Lower lobe of right lung (tissue), 2 donors: ENCODE measurements around the gene NKPD1. TPM values are rescaled to one million over a fixed set of nuclear protein-coding genes. Genes with fewer than 3 reads are reported as not detected.

Experiments
- ATAC-seq, 2 donors: fragments of 200-7000 bp; cut with Tn5 transposase; one replicate each; pipeline ENCODE4 v1.9.1; 2020 to 2022; ENCODE audit warnings: mild to moderate bottlenecking in 2 of 2, moderate library complexity in 2 of 2
- DNase-seq: peaks from one replicate; pipeline ENCODE4 v3.0.0-alpha.2; 2020
- H3K27ac ChIP-seq: fragments of 200-600 bp; one replicate; pipeline ENCODE4 v1.8.0; 2022
- H3K27me3 ChIP-seq: fragments of 200-600 bp; one replicate; pipeline ENCODE4 v1.8.0; 2022; ENCODE audit warnings: low read depth
- H3K36me3 ChIP-seq: fragments of 200-600 bp; one replicate; pipeline ENCODE4 v1.8.0; 2022; ENCODE audit warnings: mild to moderate bottlenecking
- H3K4me1 ChIP-seq: fragments of 200-600 bp; one replicate; pipeline ENCODE4 v1.8.0; 2022
- H3K4me3 ChIP-seq: fragments of 200-600 bp; one replicate; pipeline ENCODE4 v1.8.0; 2022; ENCODE audit warnings: mild to moderate bottlenecking
- H3K9me3 ChIP-seq: fragments of 200-600 bp; one replicate; pipeline ENCODE4 v1.8.0; 2022
- CTCF ChIP-seq: fragments of 200-600 bp; IDR thresholded peaks from one replicate; pipeline ENCODE4 v1.8.0; 2022; ENCODE audit warnings: antibody characterized with exemption, mild to moderate bottlenecking
- intact Hi-C: fragments of 100-400 bp; cut with DNase I; formaldehyde crosslinking; loops from one replicate; pipeline ENCODE4 v1.11.0; 2022
- long read RNA-seq: library from polyadenylated mRNA; unstranded; transcript quantifications from one replicate; pipeline ENCODE4 v2.0.0, GENCODE V29; 2021
- total RNA-seq: library from RNA; stranded (reverse); fragmentation: NEBNext Ultra II Directional; extraction: Animal tissue kit (Norgen Biotek cat#: 25700); gene quantifications from one replicate; pipeline ENCODE4 v1.2.1, GENCODE V29; 2021
- donor health status: DM: no; HTN: yes; CAD: no; lungs with severe emphysema.

The NKPD1 gene
- not detected for total RNA-seq
- long read RNA-seq, partial matches to known transcripts = 0 of 2 reads
- long read RNA-seq, other reads (novel, unspliced or antisense) = 0 of 2 reads

GRCh38 chr19:45160870-45161737 is at the start of gene NKPD1:
Gene NKPD1 (minus strand): TSS chr19:45160982. CDS start chr19:45160150, 832 bp downstream.
- ATAC-seq = peak; percentile 54 to 62
- H3K9me3 ChIP-seq = no peaks in the 10 kb centered on the region
- no peak within 1 kb of the TSS for H3K4me3 ChIP-seq
- DNase-seq = peak; percentile 71
- H3K27me3 ChIP-seq = peaks cover 54% of the 10 kb centered on the region
- H3K4me1 ChIP-seq = peaks cover 12% of the 10 kb centered on the region
- intact Hi-C loops = no loop called here
- TF ChIP-seq CTCF = no peak
- no peak within 1 kb of the TSS for H3K27ac ChIP-seq
- no peaks in the 10 kb centered on the region for H3K36me3 ChIP-seq

GRCh38 chr19:45206328-45206727 is 45.5 kb upstream of the NKPD1 start:
- no peak overlapping the region for H3K4me3 ChIP-seq
- H3K9me3 ChIP-seq = no peaks in the 10 kb centered on the region
- H3K4me1 ChIP-seq = peaks cover 6% of the 10 kb centered on the region
- no peaks in the 10 kb centered on the region for H3K36me3 ChIP-seq
- DNase-seq (no peak), ATAC-seq (no peak)
- intact Hi-C loops = no loop called here
- no peak overlapping the region for H3K27ac ChIP-seq
- no peak for TF ChIP-seq CTCF
- H3K27me3 ChIP-seq = no peaks in the 10 kb centered on the region

- H3K27me3 ChIP-seq = no peaks in the 10 kb centered on the region
- ATAC-seq (no peak), DNase-seq (no peak)
- TF ChIP-seq CTCF = no peak
- H3K9me3 ChIP-seq = no peaks in the 10 kb centered on the region
- peaks cover 6% of the 10 kb centered on the region for H3K4me1 ChIP-seq
- intact Hi-C loops = no loop called here
- no peak overlapping the region for H3K4me3 ChIP-seq
- H3K36me3 ChIP-seq = no peaks in the 10 kb centered on the region
- no peak overlapping the region for H3K27ac ChIP-seq
Measured at GRCh38 chr19:45205810-45206209, 45.0 kb upstream of the NKPD1 start.

GRCh38 chr19:45202637-45203036 is 41.9 kb upstream of the NKPD1 start:
- TF ChIP-seq CTCF = no peak
- H3K27ac ChIP-seq = no peak overlapping the region
- H3K27me3 ChIP-seq = no peaks in the 10 kb centered on the region
- H3K4me3 ChIP-seq = no peak overlapping the region
- no peaks in the 10 kb centered on the region for H3K36me3 ChIP-seq
- ATAC-seq = peak; percentile 31 to 68
- peaks cover 6% of the 10 kb centered on the region for H3K4me1 ChIP-seq
- no peak for DNase-seq
- intact Hi-C loops = no loop called here
- no peaks in the 10 kb centered on the region for H3K9me3 ChIP-seq

GRCh38 chr19:45200568-45200967 is 39.8 kb upstream of the NKPD1 start:
- peaks cover 6% of the 10 kb centered on the region for H3K4me1 ChIP-seq
- peak; percentile 48 for TF ChIP-seq CTCF
- intact Hi-C loops = no loop called here
- DNase-seq (no peak), ATAC-seq (peak in 1 of 2 donors; percentile 37)
- no peak overlapping the region for H3K27ac ChIP-seq
- no peak overlapping the region for H3K4me3 ChIP-seq
- H3K27me3 ChIP-seq = no peaks in the 10 kb centered on the region
- H3K36me3 ChIP-seq = no peaks in the 10 kb centered on the region
- H3K9me3 ChIP-seq = no peaks in the 10 kb centered on the region
